GM13976 (cell line): ENCODE measurements around the gene KDM5A.
A peak's percentile ranks its signal among the peaks of the same experiment; 100 is the strongest.
"Not testable (repeated sequence)": the region's sequence is repeated elsewhere in the genome, so short reads cannot be mapped to it uniquely, and the experiment has no call there.

Source experiments
- DNase-seq: peaks from one replicate; pipeline ENCODE4 v3.0.0; 2012; ENCODE audit warnings: low spot score
- CTCF ChIP-seq: IDR thresholded peaks from 2 replicates; pipeline ENCODE4 v1.5.1; 2012; ENCODE audit warnings: borderline replicate concordance, mild to moderate bottlenecking; ENCODE audit not compliant: insufficient read depth; ENCODE audit errors: extremely low read depth, missing control alignments, control extremely low read depth
- in situ Hi-C: fragments of 300-500 bp; cut with MboI; formaldehyde crosslinking; loops from one replicate; pipeline ENCODE4 v1.12.0; 2022; ENCODE audit warnings: low sequenced_read_pairs, mixed read lengths, inconsistent platforms; ENCODE audit not compliant: unreplicated experiment

The KDM5A gene

GRCh38 chr12:400828-401227 is 11.7 kb upstream of the KDM5A start:
- DNase-seq: no peak

GRCh38 chr12:388541-389141 is 479 bp downstream of the KDM5A start:
- TF ChIP-seq CTCF: no peak
- in situ Hi-C loops: no loop called here
- DNase-seq: peak; percentile 49

More at GRCh38 chr12:400828-401227, 11.7 kb upstream of the KDM5A start:
- TF ChIP-seq CTCF: no peak
- in situ Hi-C loops: no loop called here

- TF ChIP-seq CTCF: no peak
- no peak for DNase-seq
- in situ Hi-C loops: no loop called here
These were observed 1.1 kb downstream of the KDM5A start for GRCh38 chr12:388012-388411.

GRCh38 chr12:386651-387050 is 2.5 kb downstream of the KDM5A start:
- DNase-seq: no peak
- TF ChIP-seq CTCF: no peak
- in situ Hi-C loops: no loop called here

GRCh38 chr12:370739-371485 is 18.2 kb downstream of the KDM5A start:
- DNase-seq, in situ Hi-C loops: not testable (repeated sequence)

- TF ChIP-seq CTCF: no peak
- DNase-seq: no peak
- in situ Hi-C loops: no loop called here
These were observed 21.1 kb downstream of the KDM5A start for GRCh38 chr12:367972-368371.

- in situ Hi-C loops: no loop called here
- no peak for DNase-seq
These were observed 22.3 kb downstream of the KDM5A start for GRCh38 chr12:366820-367219.

More at GRCh38 chr12:366820-367219, 22.3 kb downstream of the KDM5A start:
- TF ChIP-seq CTCF: no peak
